ENCODE data around the gene LAPTM5.
"Not testable (repeated sequence)": the region's sequence is repeated elsewhere in the genome, so short reads cannot be mapped to it uniquely, and the experiment has no call there.

LAPTM5 gene

DNA sequence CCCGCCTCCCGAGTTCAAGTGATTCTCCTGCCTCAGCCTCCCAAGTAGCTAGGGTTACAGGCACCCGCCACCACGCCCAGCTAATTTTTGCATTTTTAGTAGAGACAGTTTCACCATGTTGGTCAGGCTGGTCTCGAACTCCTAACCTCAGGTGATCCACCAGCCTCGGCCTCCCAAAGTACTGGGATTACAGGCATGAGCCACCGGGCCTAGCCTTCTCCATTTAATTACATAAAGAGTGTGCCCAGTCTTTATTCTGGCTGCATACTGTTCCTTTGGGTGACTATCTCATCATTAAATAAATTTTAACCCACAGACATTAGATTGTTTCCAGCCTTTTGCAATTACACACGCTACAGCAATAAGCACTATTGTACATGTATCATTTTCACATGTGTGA, 9.4 kb upstream of the LAPTM5 start:
- not testable (repeated sequence) for H3K9ac ChIP-seq (ENCODE audit: low read length); H3K27ac ChIP-seq (ENCODE audit: low read depth, low read length); H3K36me3 ChIP-seq (ENCODE audit: insufficient read depth, low read length); H3K27me3 ChIP-seq (ENCODE audit: control insufficient read depth in 1 of 2, insufficient read depth in 2 of 2, low read length in 2 of 2); H3K9me3 ChIP-seq (ENCODE audit: low read length); H3K4me3 ChIP-seq (ENCODE audit: low read depth in 1 of 2, low read length in 2 of 2)
- H3K4me1 ChIP-seq (ENCODE audit: insufficient read depth, low read length), result peaks cover 24% of the 10 kb centered on the region

DNA sequence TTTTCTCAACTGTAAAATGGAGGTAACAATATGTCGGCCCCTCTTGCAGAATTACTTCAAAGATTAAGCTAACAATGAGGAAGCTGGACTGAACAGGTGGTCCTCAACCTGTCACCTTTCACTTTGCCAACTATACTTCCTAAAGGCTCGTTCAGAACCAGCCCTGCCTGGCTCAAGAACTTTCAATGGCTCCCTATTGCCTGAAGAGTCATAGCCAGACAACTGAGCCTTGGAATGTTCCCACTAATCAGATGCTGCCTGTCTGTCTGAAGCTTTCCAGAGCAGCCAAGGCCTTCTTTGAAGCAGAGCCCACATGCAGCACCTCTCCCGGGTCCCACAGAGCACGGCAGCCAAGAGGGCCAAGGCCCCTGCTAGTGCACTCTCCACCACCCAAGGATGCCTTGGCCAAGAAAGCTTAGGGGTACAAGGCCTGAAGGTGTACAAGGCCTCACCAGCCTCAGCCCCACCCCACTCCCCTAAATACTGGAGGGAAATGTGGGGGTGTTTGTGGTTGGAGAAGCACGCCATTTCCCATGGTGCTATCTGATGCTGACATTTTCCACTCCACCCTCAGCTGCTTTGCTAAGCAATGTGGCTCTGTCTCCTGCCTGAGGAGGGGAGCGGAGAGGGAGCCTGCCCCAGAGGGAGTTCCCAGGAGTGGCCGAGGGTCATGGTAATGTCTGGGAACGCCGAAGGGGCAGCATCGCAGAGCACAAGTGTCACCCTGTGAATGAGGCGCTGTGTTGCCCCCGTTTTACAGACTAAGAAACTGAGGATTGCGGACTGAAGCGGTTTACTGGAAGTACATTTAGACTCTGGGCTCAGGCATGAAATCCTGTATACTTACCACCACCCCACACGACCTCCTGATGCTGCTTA, 8.2 kb upstream of the LAPTM5 start:
- no peaks in the 10 kb centered on the region for H3K27me3 ChIP-seq (ENCODE audit: control insufficient read depth in 1 of 2, insufficient read depth in 2 of 2, low read length in 2 of 2)
- H3K9me3 ChIP-seq (ENCODE audit: low read length), result no peaks in the 10 kb centered on the region
- H3K27ac ChIP-seq (ENCODE audit: low read depth, low read length), result no peak overlapping the region
- H3K9ac ChIP-seq (ENCODE audit: low read length), result no peak overlapping the region
- H3K36me3 ChIP-seq (ENCODE audit: insufficient read depth, low read length), result no peaks in the 10 kb centered on the region
- peaks cover 33% of the 10 kb centered on the region for H3K4me1 ChIP-seq (ENCODE audit: insufficient read depth, low read length)
- no peak overlapping the region for H3K4me3 ChIP-seq (ENCODE audit: low read depth in 1 of 2, low read length in 2 of 2)

DNA sequence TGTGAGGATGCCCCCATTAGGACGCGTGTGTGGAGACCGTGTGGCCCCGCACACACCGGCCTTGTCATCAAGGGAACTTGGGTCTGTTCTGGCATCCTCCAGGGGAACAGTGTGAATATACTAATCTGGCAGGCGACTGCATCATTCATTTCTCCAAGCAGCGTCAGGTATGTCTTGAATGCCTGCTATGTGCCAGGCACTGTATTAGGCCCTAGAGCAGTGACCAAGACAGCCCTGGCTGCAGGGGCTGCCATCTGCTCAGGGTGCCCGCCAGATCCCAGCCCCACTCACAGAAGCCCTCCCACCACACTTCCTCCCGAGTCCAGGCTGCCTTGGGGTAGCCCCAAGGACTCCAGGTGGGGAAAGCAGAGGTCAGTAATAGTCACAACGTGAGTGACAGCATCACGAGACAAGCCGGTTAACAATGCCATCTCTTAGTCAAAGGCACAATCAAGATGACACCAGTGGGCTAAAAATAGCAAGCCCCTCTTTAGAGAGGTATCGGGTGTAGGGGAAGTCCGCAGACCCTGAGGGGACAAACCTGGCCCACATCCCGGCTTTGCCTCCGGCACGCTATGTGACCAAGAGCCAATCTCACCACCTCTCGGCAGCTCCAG, 7.5 kb upstream of the LAPTM5 start:
- Histone ChIP-seq H3K27ac (ENCODE audit: low read depth, low read length) (no peak overlapping the region), H3K36me3 (ENCODE audit: insufficient read depth, low read length) (no peaks in the 10 kb centered on the region), H3K9ac (ENCODE audit: low read length) (no peak overlapping the region), H3K27me3 (ENCODE audit: control insufficient read depth in 1 of 2, insufficient read depth in 2 of 2, low read length in 2 of 2) (no peaks in the 10 kb centered on the region), H3K4me3 (ENCODE audit: low read depth in 1 of 2, low read length in 2 of 2) (no peak overlapping the region), H3K4me1 (ENCODE audit: insufficient read depth, low read length) (peaks cover 35% of the 10 kb centered on the region), H3K9me3 (ENCODE audit: low read length) (no peaks in the 10 kb centered on the region)

DNA sequence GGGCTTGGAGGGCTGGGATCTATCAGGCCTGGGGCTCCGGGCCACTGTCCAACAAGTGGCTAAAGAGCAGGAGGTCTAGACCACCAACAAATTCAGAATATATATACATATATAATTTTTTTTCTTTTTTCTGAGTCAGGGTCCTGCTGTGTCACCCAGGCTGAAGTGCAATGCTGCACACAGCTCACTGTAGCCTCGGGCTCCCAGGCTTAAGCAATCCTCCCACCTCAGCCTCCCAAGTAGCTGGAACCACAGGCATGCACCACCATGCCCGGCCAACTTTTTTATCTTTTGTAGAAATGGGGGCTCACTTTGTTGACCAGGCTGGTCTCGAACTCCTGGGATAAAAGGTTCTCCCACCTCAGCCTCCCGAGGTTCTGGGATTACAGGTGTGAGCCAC, 6.8 kb upstream of the LAPTM5 start:
- H3K27ac ChIP-seq (ENCODE audit: low read depth, low read length), result no peak overlapping the region
- H3K27me3 ChIP-seq (ENCODE audit: control insufficient read depth in 1 of 2, insufficient read depth in 2 of 2, low read length in 2 of 2), result no peaks in the 10 kb centered on the region
- H3K4me3 ChIP-seq (ENCODE audit: low read depth in 1 of 2, low read length in 2 of 2), result no peak overlapping the region
- H3K36me3 ChIP-seq (ENCODE audit: insufficient read depth, low read length), result no peaks in the 10 kb centered on the region
- no peaks in the 10 kb centered on the region for H3K9me3 ChIP-seq (ENCODE audit: low read length)
- no peak overlapping the region for H3K9ac ChIP-seq (ENCODE audit: low read length)
- H3K4me1 ChIP-seq (ENCODE audit: insufficient read depth, low read length), result peaks cover 35% of the 10 kb centered on the region

DNA sequence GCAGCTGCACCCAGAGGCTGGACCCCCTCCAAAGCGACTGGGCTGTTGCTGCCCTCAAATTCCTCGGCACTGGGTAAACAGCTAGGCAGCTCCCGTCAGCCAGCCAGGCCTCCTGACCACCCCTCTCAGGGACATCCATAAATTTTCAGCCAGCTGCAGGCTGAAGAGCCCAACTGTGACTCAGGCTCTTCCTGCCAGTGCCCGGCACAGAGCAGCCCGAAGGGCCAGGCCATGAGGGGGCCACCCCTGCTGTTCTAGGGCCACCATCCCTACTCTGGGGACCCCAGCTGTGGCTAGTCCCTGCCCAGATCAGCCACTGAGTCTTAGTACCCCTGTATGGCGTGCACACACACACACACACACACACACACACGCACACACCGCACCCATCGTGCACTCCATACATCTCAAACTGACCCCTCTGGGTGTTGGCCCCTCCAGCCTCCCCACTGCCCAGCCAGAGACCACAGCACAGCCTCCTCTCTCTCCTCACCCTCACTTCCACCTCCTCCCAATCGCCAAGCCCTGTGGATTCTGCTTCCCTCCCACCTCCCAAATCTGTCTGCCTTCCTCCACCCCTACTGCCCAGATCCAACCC, 6.2 kb upstream of the LAPTM5 start:
- Histone ChIP-seq H3K27ac (ENCODE audit: low read depth, low read length) (peak overlapping the region; percentile 29), H3K9me3 (ENCODE audit: low read length) (no peaks in the 10 kb centered on the region), H3K9ac (ENCODE audit: low read length) (peak overlapping the region; percentile 41), H3K4me1 (ENCODE audit: insufficient read depth, low read length) (peaks cover 35% of the 10 kb centered on the region), H3K4me3 (ENCODE audit: low read depth in 1 of 2, low read length in 2 of 2) (no peak overlapping the region), H3K27me3 (ENCODE audit: control insufficient read depth in 1 of 2, insufficient read depth in 2 of 2, low read length in 2 of 2) (no peaks in the 10 kb centered on the region), H3K36me3 (ENCODE audit: insufficient read depth, low read length) (no peaks in the 10 kb centered on the region)

DNA sequence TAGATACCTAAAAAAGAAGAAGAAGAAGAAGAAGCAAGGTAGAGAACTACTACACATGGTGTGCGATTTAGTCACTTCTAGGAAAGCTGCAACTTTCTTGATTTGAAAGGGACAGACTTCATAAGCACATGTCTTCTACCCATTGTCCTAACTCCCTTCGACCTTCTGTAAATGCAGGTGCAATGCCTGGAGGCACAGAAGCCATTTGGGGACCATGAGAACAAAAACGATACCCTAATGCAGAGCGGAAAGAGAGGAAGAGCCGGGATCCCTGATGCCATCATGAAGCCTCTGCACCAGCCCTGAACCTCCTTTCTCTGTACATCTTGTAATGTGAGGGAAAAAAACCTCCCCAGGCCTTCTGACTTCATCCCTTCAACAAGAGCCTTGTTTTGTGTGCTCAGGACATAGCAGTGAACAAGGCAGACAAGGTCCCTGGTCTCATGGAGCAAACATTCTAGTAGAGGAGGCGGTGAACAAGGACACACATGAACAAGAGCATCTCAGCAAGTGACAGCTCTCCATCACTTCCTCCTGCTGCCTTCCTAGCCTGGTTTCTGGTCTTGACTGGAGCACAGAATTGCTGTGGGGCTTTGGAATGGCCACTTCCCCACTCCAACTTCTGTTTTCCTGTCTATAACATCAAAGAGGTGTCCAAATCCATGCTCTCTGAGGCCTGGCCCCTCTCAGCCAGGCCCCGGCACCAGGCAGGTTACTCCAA, 5.5 kb upstream of the LAPTM5 start:
- Histone ChIP-seq H3K27ac (ENCODE audit: low read depth, low read length) (peak overlapping the region; percentile 29), H3K4me3 (ENCODE audit: low read depth in 1 of 2, low read length in 2 of 2) (no peak overlapping the region), H3K9me3 (ENCODE audit: low read length) (no peaks in the 10 kb centered on the region), H3K9ac (ENCODE audit: low read length) (no peak overlapping the region), H3K4me1 (ENCODE audit: insufficient read depth, low read length) (peaks cover 35% of the 10 kb centered on the region), H3K27me3 (ENCODE audit: control insufficient read depth in 1 of 2, insufficient read depth in 2 of 2, low read length in 2 of 2) (no peaks in the 10 kb centered on the region), H3K36me3 (ENCODE audit: insufficient read depth, low read length) (no peaks in the 10 kb centered on the region)

DNA sequence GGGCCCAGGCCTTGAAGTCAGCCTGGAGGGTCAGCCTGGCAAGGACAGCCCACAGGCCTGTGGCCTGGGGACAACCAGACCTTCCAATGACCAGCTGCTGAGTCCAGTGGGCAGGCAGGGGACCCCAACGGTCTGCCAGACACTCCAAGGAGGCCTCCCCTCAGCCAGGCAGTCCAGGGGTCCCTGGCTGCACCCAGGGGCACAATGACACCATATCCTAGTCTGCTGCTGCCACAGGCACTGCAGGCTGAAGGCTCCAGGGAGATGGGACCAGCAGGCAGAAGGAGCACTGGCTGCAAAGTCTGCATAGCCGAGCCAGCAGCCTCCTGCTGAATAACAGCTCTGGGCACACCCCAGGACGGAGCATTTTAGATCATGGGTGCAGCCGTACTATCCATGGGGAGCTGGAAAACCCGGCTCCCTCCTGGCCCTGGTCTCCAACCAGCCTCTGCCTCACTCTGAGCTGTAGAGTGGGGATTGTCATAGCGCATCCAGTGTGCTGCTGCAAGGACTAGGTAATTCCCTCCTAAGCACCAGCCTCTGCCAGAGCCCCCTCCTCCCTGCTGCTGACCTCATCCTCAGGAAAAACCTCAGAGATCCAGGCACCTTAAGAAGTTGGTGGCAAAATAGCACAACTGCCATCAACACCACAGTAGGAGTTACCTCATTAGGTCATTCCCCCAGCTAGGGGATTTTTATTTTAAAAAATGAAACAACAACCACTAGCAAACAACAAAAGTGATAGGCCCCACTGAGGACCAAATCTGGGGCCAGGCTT, 4.8 kb upstream of the LAPTM5 start:
- H3K36me3 ChIP-seq (ENCODE audit: insufficient read depth, low read length), result no peaks in the 10 kb centered on the region
- H3K4me3 ChIP-seq (ENCODE audit: low read depth in 1 of 2, low read length in 2 of 2), result no peak overlapping the region
- no peak overlapping the region for H3K27ac ChIP-seq (ENCODE audit: low read depth, low read length)
- H3K27me3 ChIP-seq (ENCODE audit: control insufficient read depth in 1 of 2, insufficient read depth in 2 of 2, low read length in 2 of 2), result no peaks in the 10 kb centered on the region
- peaks cover 35% of the 10 kb centered on the region for H3K4me1 ChIP-seq (ENCODE audit: insufficient read depth, low read length)
- no peaks in the 10 kb centered on the region for H3K9me3 ChIP-seq (ENCODE audit: low read length)
- H3K9ac ChIP-seq (ENCODE audit: low read length), result no peak overlapping the region

DNA sequence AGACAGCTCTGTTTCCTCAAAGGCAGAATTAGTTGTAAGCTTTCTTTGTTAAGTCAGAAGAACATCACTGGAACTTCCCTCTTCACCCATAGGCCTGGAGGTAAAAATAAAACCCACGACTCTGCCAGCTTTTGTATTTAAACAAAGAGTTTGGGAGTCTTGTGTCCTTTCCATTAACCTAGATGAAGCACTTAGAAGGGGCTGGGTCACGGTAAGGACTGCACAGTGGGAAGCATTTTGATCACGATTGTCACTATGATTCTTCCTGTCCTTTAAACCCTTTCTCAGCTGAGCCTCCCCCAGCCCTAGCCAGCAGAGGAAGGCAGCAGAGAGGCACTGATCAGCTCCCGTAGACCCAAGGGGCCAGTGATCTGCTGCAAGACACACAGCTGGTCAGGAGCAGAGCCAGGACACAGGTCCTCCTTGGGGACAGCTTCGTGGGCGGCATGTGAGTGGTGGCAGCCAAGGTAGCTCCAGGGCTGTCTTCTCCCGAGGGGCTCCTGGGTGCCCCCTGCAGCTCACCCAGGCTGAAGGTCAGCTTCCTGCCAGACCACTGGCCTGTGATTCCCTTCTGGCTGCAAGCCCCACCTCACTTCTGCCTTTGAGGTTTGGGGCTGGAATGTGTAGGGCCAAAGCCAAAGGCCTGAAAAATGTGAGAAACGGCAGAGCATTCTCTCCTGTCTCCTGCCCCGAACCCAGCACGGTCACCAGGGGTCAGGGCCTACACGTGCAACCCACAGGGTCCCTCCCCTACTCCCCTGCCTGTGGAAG, 4.0 kb upstream of the LAPTM5 start:
- Histone ChIP-seq H3K36me3 (ENCODE audit: insufficient read depth, low read length) (no peaks in the 10 kb centered on the region), H3K4me1 (ENCODE audit: insufficient read depth, low read length) (peaks cover 35% of the 10 kb centered on the region), H3K4me3 (ENCODE audit: low read depth in 1 of 2, low read length in 2 of 2) (no peak overlapping the region), H3K27ac (ENCODE audit: low read depth, low read length) (no peak overlapping the region), H3K9me3 (ENCODE audit: low read length) (no peaks in the 10 kb centered on the region), H3K27me3 (ENCODE audit: control insufficient read depth in 1 of 2, insufficient read depth in 2 of 2, low read length in 2 of 2) (no peaks in the 10 kb centered on the region), H3K9ac (ENCODE audit: low read length) (no peak overlapping the region)

DNA sequence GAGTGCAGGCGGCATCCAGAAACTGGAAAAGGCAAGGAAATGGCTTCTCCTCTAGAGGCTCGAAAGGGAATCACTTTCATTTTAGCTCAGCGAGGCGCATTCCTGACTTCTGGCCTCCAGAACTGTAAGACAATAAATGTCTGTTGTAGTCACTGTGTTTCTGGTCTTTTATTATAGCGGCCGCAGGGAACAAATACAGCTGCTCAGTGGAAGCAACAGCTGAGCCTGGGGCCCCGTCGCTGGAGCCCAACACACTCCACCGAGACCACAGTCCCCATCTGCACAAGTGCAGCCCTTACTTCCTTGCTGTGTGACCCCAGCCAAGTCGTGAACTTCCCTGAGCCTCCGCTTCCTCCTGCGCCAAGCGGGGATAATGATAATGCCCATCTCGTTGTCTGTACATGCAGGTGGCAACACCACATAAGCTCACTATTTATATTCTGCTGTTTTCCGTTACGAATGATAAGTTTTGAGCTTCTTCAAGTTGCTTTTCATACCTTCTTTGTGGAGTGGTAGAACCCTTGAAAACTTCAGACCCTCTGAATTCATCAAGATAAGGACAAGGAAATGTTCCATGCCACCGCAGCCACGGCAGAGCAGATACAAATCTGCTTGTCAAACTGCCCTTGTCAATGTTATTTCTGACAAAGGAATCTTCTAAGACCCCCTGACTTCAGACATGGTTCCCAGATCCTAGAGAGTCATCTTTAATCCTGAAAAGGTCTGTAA, 3.2 kb upstream of the LAPTM5 start:
- H3K4me1 ChIP-seq (ENCODE audit: insufficient read depth, low read length), result peaks cover 35% of the 10 kb centered on the region
- H3K9me3 ChIP-seq (ENCODE audit: low read length), result no peaks in the 10 kb centered on the region
- H3K36me3 ChIP-seq (ENCODE audit: insufficient read depth, low read length), result no peaks in the 10 kb centered on the region
- no peak overlapping the region for H3K4me3 ChIP-seq (ENCODE audit: low read depth in 1 of 2, low read length in 2 of 2)
- no peaks in the 10 kb centered on the region for H3K27me3 ChIP-seq (ENCODE audit: control insufficient read depth in 1 of 2, insufficient read depth in 2 of 2, low read length in 2 of 2)
- H3K9ac ChIP-seq (ENCODE audit: low read length), result no peak overlapping the region
- no peak overlapping the region for H3K27ac ChIP-seq (ENCODE audit: low read depth, low read length)

DNA sequence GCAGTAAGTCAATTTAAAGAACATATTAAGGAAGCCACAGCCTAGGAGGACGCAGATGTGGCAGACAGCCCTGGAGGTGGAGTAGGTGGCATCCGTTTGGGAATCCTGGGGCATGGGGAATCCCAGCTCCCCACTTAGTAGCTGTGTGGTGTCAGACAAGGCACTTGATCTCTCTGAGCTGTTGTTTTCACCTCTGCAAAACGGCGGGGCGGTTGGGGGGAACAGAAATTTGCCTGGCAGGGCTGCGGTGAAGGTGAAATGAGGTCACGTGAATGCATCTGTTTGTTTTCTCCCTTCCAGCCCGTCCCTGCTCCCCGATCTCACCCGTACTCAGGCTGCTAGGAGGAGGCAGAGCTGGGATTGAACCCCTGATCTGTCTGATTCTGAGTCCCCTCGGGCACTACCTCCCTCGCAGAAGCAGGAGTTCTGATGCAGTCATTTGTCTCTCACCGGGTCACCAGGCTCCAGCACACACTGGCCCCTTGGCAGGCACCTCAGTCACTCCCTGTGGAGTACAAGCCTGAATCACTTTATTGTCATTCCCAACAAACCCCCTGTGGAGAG, 2.2 kb upstream of the LAPTM5 start:
- Histone ChIP-seq H3K27ac (ENCODE audit: low read depth, low read length) (no peak overlapping the region), H3K9me3 (ENCODE audit: low read length) (no peaks in the 10 kb centered on the region), H3K27me3 (ENCODE audit: control insufficient read depth in 1 of 2, insufficient read depth in 2 of 2, low read length in 2 of 2) (no peaks in the 10 kb centered on the region), H3K36me3 (ENCODE audit: insufficient read depth, low read length) (no peaks in the 10 kb centered on the region), H3K9ac (ENCODE audit: low read length) (no peak overlapping the region), H3K4me1 (ENCODE audit: insufficient read depth, low read length) (peaks cover 35% of the 10 kb centered on the region), H3K4me3 (ENCODE audit: low read depth in 1 of 2, low read length in 2 of 2) (no peak overlapping the region)
